ENCODE data around the gene SSC5D.

SSC5D gene

DNA sequence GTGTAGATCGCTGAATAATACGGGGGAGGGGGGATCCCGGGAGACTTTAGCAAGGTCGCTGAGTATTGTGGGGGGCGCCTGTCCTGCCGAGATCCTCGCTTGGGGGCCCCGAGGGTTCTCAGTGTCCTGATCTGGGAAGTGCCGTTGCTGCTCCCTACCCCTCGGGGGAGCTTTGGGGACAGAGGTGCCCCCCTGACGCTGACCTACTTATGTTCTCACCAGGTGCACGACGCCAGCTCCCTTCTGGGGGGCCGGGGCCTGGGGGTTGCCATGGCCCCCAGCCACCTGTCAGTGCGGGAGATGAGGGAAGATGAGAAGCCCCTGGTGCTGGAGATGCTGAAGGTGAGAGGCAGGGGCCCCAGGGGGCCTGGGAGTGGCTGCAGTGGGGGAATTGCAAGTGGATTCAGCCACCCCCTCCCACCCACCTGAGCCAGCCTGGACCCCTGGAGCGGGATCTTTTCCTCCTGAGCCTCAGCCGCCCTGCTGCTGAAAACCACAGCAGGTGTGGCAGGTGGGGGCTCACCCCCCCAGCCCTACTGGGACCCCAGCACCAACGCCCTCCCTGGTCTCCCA, 2.7 kb upstream of the SSC5D start:
- H3K4me3 ChIP-seq, result peak overlapping the region; percentile 74
- TF ChIP-seq, protein P1, sequence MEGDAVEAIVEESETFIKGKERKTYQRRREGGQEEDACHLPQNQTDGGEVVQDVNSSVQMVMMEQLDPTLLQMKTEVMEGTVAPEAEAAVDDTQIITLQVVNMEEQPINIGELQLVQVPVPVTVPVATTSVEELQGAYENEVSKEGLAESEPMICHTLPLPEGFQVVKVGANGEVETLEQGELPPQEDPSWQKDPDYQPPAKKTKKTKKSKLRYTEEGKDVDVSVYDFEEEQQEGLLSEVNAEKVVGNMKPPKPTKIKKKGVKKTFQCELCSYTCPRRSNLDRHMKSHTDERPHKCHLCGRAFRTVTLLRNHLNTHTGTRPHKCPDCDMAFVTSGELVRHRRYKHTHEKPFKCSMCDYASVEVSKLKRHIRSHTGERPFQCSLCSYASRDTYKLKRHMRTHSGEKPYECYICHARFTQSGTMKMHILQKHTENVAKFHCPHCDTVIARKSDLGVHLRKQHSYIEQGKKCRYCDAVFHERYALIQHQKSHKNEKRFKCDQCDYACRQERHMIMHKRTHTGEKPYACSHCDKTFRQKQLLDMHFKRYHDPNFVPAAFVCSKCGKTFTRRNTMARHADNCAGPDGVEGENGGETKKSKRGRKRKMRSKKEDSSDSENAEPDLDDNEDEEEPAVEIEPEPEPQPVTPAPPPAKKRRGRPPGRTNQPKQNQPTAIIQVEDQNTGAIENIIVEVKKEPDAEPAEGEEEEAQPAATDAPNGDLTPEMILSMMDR (IDR thresholded peaks at IDR 0.05), result no peak
- peak overlapping the region; percentile 77 to 93 for H3K27ac ChIP-seq
- no peak for DNase-seq (ENCODE audit: low spot score)

GRCh38 chr19:55486043-55486970, 1.9 kb upstream of the SSC5D start:
- TF ChIP-seq, protein P1 (IDR thresholded peaks at IDR 0.05), result no peak
- Histone ChIP-seq H3K4me3 (peak overlapping the region; percentile 46), H3K27ac (peak overlapping the region; percentile 77 to 93)
- no peak for DNase-seq (ENCODE audit: low spot score)

DNA sequence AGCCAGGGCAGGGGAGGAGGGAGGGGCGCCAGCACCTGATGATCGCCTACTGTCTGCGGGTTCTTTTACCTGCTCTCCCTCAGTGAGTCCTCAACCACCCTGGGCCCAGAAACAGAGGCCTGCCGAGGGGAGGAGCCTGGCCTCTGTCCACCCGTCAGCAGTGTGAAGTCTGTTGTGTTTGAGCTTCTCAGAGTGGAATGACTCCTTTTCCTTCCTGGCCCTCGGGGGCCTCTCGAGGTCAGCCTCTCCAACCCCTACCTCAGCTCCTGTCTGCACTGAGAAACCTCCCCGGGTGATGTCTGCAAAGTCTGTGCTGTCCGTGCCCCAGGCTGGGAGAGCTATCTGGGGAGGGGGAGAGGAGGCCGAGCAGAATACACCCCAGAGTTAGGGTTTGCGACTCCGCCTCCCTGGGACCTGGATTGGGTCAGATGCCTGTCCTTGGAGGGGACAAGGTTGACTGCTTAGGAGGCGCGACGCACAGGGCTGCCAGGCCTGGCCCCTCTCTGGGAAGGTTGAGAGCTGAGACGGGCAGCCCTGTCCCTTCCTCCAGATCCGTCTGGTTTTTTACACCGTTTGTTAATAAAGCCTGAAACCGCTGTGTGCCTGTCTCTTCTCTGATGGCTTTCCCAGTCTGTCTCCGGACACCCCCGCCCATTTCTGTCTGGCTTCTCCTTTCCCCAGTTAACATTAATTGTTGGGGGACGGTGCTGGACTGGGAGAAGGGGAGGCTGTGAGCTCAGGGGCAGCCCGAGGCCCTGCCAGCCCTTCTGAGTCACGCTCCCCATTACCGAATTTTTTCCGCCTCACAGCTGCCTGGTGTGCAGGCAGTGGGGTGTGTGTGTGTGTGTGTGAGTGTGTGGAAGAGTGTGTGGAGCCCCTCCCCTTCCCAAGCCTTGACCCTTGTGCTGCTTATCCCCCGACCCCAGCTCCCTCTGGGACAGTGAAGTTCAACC, 989 bp upstream of the SSC5D start:
- DNase-seq (ENCODE audit: low spot score), result peak; percentile 87
- TF ChIP-seq, protein P1 (IDR thresholded peaks at IDR 0.05), result no peak
- H3K27ac ChIP-seq, result peak overlapping the region; percentile 73 to 93
- peak overlapping the region; percentile 46 for H3K4me3 ChIP-seq

DNA sequence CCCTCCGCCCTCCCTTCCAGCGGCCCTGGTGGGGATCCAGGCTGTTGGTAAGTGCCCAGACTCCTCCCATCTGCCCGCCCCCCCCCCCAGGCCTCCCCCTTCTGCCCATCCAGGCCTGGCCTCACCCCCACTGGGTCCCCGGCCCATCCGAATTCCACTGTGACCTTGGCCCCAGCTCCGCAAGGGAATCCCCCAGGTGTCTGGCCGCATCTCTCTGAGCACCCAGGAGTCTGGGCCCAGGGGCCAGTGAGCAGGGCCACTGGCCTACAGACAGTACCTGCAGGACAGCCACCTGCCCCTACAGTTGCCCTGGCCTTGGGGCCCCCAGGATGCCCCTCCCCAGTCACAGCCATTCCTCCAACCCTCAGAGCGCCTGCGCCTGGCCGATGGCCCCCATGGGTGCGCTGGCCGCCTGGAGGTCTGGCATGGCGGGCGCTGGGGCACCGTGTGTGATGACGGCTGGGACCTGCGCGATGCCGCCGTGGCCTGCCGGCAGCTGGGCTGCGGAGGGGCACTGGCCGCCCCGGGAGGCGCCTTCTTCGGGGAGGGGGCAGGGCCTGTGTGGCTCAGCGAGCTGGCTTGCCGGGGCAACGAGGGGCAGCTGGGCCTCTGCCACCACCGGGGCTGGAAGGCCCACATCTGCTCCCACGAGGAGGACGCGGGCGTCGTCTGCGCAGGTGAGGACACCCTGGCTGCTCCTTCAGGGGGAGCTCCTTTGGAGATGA, 912 bp downstream of the SSC5D start:
- no peak for DNase-seq (ENCODE audit: low spot score)
- H3K27ac ChIP-seq, result peak overlapping the region in 1 of 2 donors; percentile 93
- TF ChIP-seq, protein P1 (IDR thresholded peaks at IDR 0.05), result no peak
- no peak overlapping the region for H3K4me3 ChIP-seq

DNA sequence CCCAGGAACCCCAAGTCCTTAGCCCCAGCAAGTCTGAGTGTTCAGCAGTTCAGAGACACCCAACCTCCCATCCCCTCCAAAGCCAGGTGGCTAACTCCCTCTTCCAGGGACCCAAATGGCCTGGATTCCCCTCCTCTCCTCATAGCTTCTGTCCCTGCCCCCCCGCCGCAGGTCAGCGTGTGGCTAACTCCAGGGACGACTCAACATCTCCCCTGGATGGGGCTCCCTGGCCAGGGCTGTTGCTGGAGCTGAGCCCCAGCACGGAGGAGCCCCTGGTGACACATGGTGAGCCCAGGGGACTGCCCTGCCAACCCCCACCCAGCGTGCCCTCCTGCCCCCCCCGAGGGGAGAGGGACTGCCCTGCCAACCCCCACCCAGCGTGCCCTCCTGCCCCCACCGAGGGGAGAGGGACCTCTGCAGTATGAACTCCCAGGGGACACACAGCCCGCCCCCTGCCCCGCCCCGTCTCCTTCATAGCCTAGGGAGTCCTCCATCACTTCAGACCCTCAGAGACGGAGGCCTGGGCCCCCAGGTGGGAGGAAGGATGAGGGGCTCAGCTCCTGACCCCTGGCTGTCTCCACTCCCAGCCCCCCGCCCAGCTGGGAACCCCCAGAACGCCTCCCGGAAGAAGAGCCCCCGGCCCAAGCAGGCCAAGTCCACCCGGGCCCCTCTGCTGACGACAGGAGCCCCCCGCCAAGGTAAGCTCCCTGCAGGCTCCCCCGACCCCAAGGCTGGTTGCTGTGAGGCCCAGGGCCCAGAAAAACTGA, 1.7 kb downstream of the SSC5D start:
- no peak for DNase-seq (ENCODE audit: low spot score)
- TF ChIP-seq, protein P1 (IDR thresholded peaks at IDR 0.05), result no peak
- Histone ChIP-seq H3K4me3 (no peak overlapping the region), H3K27ac (peak overlapping the region in 1 of 2 donors; percentile 93)

Data from coronary artery (tissue), 2 donors.